ENCODE results near the gene CES4A. TPM values are rescaled to one million over a fixed set of nuclear protein-coding genes. Genes with fewer than 3 reads are reported as not detected.

CES4A gene
- polyA plus RNA-seq, 1 of the 3 experiments (the other 2 are of a cell fraction): 7.3 TPM

GRCh38 chr16:67015313-67015731 is 26.9 kb downstream of the CES4A start:
- DNase-seq: no peak
- CTCF ChIA-PET: interaction anchor here (3.3 to 23.0 kb wide), 4 partner anchors 37 to 142 kb away, joined by 18 to 470 read pairs (median 56); partner anchors contain the start of genes B3GNT9, FBXL8 and TRADD

More at GRCh38 chr16:67015313-67015731, 26.9 kb downstream of the CES4A start:
- WGBS (ENCODE audit: low lambda C conversion rate): 98% methylated on average over 9 of the region's 9 CpGs
- Histone ChIP-seq H3K9ac (no peak overlapping the region), H3K4me2 (no peak overlapping the region), H3K4me1 (ENCODE audit: control insufficient read depth in 1 of 2, insufficient read depth in 2 of 2, low read depth in 1 of 2, low read length in 1 of 2) (peaks cover 8 to 11% of the 10 kb centered on the region in 2 experiments; a peak in 1 of 4 replicates), H3K27ac (ENCODE audit: low read depth in 2 of 2, low read length in 1 of 2) (no peak overlapping the region), H3K79me2 (ENCODE audit: insufficient read depth) (no peaks in the 10 kb centered on the region), H3K9me3 (no peaks in the 10 kb centered on the region), H3K4me3 (ENCODE audit: low read depth in 2 of 2, low read length in 1 of 2) (no peak overlapping the region), H3F3A (replicated peaks; ENCODE audit: insufficient read depth) (peaks cover 10% of the 10 kb centered on the region), H2AFZ (ENCODE audit: low read depth) (no peak overlapping the region), H4K20me1 (ENCODE audit: insufficient read depth) (no peaks in the 10 kb centered on the region), H3K9me2 (no peaks in the 10 kb centered on the region), H3K36me3 (replicated peaks in 1 of 2; ENCODE audit: control insufficient read depth in 1 of 2, insufficient read depth in 2 of 2, low read length in 1 of 2) (no peaks in the 10 kb centered on the region), H3K27me3 (ENCODE audit: insufficient read depth) (no peaks in the 10 kb centered on the region)
- TF ChIP-seq POLR2AphosphoS5 (IDR thresholded peaks at IDR 0.05; ENCODE audit: low read depth, low read length): no peak
- TF ChIP-seq ZBTB33 (IDR thresholded peaks at IDR 0.05; ENCODE audit: borderline replicate concordance, low read depth): no peak
- no peak for TF ChIP-seq ELF1 (IDR thresholded peaks at IDR 0.05)
- no peak for TF ChIP-seq REST (IDR thresholded peaks at IDR 0.05; ENCODE audit: low read depth, low read length)
- no peak for TF ChIP-seq FOXM1 (IDR thresholded peaks at IDR 0.05; ENCODE audit: low read depth)
- no peak for TF ChIP-seq SIN3A (IDR thresholded peaks at IDR 0.05; ENCODE audit: borderline replicate concordance, low read depth, low read length)
- TF ChIP-seq CTCF (IDR thresholded peaks at IDR 0.05): peak; percentile 14; the same call in 1 of the 2 replicates
- TF ChIP-seq RAD21 (IDR thresholded peaks at IDR 0.05; ENCODE audit: low read length): peak; percentile 30
- no peak for TF ChIP-seq EZH2phosphoT487 (IDR thresholded peaks at IDR 0.05; ENCODE audit: borderline replicate concordance, low read depth)
- TF ChIP-seq RFX5 (IDR thresholded peaks at IDR 0.05; ENCODE audit: low read length): no peak
- TF ChIP-seq TCF12 (IDR thresholded peaks at IDR 0.05): no peak
- TF ChIP-seq FOSL2 (IDR thresholded peaks at IDR 0.05; ENCODE audit: borderline replicate concordance, low read depth): no peak
- TF ChIP-seq SMC3 (IDR thresholded peaks at IDR 0.05; ENCODE audit: low read depth, low read length): peak; percentile 14; the same call in 1 of the 2 replicates
- TF ChIP-seq PBX3 (IDR thresholded peaks at IDR 0.05): no peak
- POLR2A ChIA-PET: no interaction called here
